ENCODE data around the gene IVD. TPM values are rescaled to one million over a fixed set of nuclear protein-coding genes. Genes with fewer than 3 reads are reported as not detected.
A peak's percentile ranks its signal among the peaks of the same experiment; 100 is the strongest.

Gene IVD
- total and polyA plus RNA-seq, 12 donors: 61.0 to 252 (median 140) TPM

- no peaks in the 10 kb centered on the region for H3K36me3 ChIP-seq (replicated peaks in 1 of 2)
- 37 to 53% (median 47%) methylated on average over 9 of the region's 9 CpGs for WGBS, 4 donors
- H3K9me3 ChIP-seq (replicated peaks in 1 of 3): no peaks in the 10 kb centered on the region
- intact Hi-C loops (cut with DNase I): no loop called here
- H3K27ac ChIP-seq: peak overlapping the region in 1 of 5 donors; percentile 39
- H3K27me3 ChIP-seq: no peaks in the 10 kb centered on the region
- peaks cover 26 to 40% of the 10 kb centered on the region in 2 donors for H3K4me1 ChIP-seq (replicated peaks in 1 of 2)
- no peak overlapping the region for H3K4me3 ChIP-seq
- TF ChIP-seq CTCF (IDR thresholded peaks at IDR 0.05) (no peak), POLR2A (IDR thresholded peaks at IDR 0.05) (no peak)
- no peak for DNase-seq
Measured at GRCh38 chr15:40445421-40445922, 39.9 kb downstream of the IVD start.

GRCh38 chr15:40446144-40446543 is 40.5 kb downstream of the IVD start:
- peak in 1 of 7 donors; percentile 20 for DNase-seq
- H3K4me3 ChIP-seq: no peak overlapping the region
- 60 to 80% (median 62%) methylated on average over 1 to 3 of the region's 3 CpGs; no CpG with 5 or more reads in 1 of the 4 donors for WGBS, 4 donors
- H3K27ac ChIP-seq: no peak overlapping the region
- no peaks in the 10 kb centered on the region for H3K36me3 ChIP-seq (replicated peaks in 1 of 2)
- H3K4me1 ChIP-seq (replicated peaks in 1 of 2): peaks cover 26 to 40% of the 10 kb centered on the region in 2 donors
- H3K9me3 ChIP-seq (replicated peaks in 1 of 3): no peaks in the 10 kb centered on the region
- no peaks in the 10 kb centered on the region for H3K27me3 ChIP-seq
- intact Hi-C loops (cut with DNase I): no loop called here
- TF ChIP-seq CTCF (IDR thresholded peaks at IDR 0.05) (no peak), POLR2A (IDR thresholded peaks at IDR 0.05) (no peak)

- Histone ChIP-seq H3K36me3 (replicated peaks in 1 of 2) (no peaks in the 10 kb centered on the region), H3K4me3 (no peak overlapping the region), H3K4me1 (replicated peaks in 1 of 2) (peaks cover 15 to 32% of the 10 kb centered on the region in 2 donors), H3K27me3 (no peaks in the 10 kb centered on the region), H3K27ac (no peak overlapping the region), H3K9me3 (replicated peaks in 1 of 3) (no peaks in the 10 kb centered on the region)
- no peak for DNase-seq
- 87 to 96% (median 93%) methylated on average over 4 of the region's 4 CpGs for WGBS, 4 donors
- TF ChIP-seq POLR2A (IDR thresholded peaks at IDR 0.05) (no peak), CTCF (IDR thresholded peaks at IDR 0.05) (no peak)
- intact Hi-C loops (cut with DNase I): no loop called here
Measured at GRCh38 chr15:40448354-40448753, 42.8 kb downstream of the IVD start.

- no peaks in the 10 kb centered on the region for H3K9me3 ChIP-seq (replicated peaks in 1 of 3)
- no peak for DNase-seq
- TF ChIP-seq POLR2A (IDR thresholded peaks at IDR 0.05) (no peak), CTCF (IDR thresholded peaks at IDR 0.05) (no peak)
- H3K36me3 ChIP-seq (replicated peaks in 1 of 2): no peaks in the 10 kb centered on the region
- H3K4me1 ChIP-seq (replicated peaks in 1 of 2): peaks cover 10 to 28% of the 10 kb centered on the region in 2 donors
- intact Hi-C loops (cut with DNase I): no loop called here
- no peak overlapping the region for H3K4me3 ChIP-seq
- no peak overlapping the region for H3K27ac ChIP-seq
- no peaks in the 10 kb centered on the region for H3K27me3 ChIP-seq
Measured at GRCh38 chr15:40449275-40449674, 43.7 kb downstream of the IVD start.
